ENCODE data around the gene SLC22A1.

DNA sequence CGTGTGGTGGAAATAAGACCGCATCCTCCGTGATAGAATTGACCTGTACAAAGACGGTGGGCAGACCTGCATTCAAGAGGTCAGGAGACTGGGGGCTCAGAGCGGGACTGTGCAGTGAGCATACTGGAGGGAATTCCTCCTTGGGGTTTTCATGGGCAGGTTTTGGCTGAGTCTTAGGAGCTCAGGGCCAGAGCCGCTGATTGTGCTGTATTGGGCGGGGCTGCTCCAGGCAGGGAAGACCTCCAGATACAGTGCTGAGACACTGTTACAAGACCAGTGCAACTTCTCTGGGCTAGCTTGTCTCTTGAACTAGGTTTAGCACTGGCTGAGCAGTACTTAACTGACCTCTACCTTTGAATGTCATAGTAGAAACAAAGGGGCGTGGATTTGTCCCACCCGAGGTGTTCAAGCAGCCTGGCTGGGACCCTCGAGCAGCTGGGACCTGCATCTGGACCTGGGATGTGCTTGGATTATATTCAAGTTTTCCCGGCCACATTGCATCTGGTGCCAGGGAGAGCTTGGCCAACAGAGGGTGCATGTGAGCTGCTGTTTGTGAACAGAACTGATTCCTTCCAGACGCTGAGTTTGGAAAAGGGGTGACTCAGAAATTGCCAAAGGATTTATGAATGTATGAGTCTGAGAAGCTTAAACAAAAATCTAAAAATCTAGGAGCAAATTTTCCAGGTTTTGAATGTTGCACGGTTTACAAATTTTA lies 33.4 kb upstream of the SLC22A1 start:
- TF ChIP-seq ZNF589 (CRISPR knock-in tag; conservative IDR thresholded peaks at IDR 0.05) (no peak), ESRRA (CRISPR knock-in tag; IDR thresholded peaks at IDR 0.05; ENCODE audit: low read depth) (no peak), ZNF331 (CRISPR knock-in tag; IDR thresholded peaks at IDR 0.05) (no peak), RXRA (CRISPR knock-in tag; IDR thresholded peaks at IDR 0.05) (no peak), ZNF335 (CRISPR knock-in tag; IDR thresholded peaks at IDR 0.05) (no peak), PHB2 (IDR thresholded peaks at IDR 0.05; ENCODE audit: partially characterized antibody) (no peak), POLR2A (IDR thresholded peaks at IDR 0.05; ENCODE audit: insufficient read depth in 1 of 2, low read depth in 2 of 2, low read length in 2 of 2) (no peak), SMC3 (IDR thresholded peaks at IDR 0.05; ENCODE audit: low read length) (peak; percentile 94)
- TF ChIP-seq, protein P1, sequence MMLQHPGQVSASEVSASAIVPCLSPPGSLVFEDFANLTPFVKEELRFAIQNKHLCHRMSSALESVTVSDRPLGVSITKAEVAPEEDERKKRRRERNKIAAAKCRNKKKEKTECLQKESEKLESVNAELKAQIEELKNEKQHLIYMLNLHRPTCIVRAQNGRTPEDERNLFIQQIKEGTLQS (CRISPR knock-in tag; IDR thresholded peaks at IDR 0.05) = no peak
- TF ChIP-seq, protein P2, sequence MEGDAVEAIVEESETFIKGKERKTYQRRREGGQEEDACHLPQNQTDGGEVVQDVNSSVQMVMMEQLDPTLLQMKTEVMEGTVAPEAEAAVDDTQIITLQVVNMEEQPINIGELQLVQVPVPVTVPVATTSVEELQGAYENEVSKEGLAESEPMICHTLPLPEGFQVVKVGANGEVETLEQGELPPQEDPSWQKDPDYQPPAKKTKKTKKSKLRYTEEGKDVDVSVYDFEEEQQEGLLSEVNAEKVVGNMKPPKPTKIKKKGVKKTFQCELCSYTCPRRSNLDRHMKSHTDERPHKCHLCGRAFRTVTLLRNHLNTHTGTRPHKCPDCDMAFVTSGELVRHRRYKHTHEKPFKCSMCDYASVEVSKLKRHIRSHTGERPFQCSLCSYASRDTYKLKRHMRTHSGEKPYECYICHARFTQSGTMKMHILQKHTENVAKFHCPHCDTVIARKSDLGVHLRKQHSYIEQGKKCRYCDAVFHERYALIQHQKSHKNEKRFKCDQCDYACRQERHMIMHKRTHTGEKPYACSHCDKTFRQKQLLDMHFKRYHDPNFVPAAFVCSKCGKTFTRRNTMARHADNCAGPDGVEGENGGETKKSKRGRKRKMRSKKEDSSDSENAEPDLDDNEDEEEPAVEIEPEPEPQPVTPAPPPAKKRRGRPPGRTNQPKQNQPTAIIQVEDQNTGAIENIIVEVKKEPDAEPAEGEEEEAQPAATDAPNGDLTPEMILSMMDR (CRISPR knock-in tag; IDR thresholded peaks at IDR 0.05) = peak; percentile 86
- TF ChIP-seq, protein P3, sequence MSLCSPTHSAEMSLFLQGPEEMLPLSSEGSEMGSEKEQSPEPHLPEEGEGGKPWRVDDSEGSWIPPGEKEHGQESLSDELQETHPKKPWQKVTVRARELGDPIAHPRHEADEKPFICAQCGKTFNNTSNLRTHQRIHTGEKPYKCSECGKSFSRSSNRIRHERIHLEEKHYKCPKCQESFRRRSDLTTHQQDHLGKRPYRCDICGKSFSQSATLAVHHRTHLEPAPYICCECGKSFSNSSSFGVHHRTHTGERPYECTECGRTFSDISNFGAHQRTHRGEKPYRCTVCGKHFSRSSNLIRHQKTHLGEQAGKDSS (CRISPR knock-in tag; IDR thresholded peaks at IDR 0.05; ENCODE audit: borderline replicate concordance, low read depth) = no peak

Measured in HepG2 (cell line).